Measurements from ENCODE around the gene GSTM1.

GSTM1 gene

DNA sequence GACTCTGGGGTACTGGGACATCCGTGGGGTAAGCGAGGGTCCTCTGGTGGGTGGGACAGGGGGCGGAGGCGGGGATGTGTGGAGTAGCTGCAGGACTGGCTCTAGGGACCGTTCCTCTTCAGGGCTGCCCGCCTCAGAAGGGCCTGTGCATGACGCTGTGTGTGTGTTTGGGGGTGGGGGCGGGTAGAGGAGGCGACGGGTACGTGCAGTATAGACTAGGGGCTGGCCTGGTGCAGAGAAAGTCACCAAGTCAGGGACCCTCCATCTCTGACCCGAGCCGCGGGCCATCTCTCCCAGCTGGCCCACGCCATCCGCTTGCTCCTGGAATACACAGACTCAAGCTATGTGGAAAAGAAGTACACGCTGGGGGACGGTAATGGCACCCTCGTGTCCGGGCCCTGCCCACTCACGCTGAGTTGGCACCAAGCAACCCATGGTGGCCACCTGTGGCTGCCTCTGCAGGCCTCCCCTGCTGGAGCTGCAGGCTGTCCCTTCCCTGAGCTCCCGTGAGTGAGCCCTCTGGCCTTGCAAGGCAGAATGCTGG lies 24.8 kb downstream of the GSTM1 start:
- no peak overlapping the region for H2BK12ac ChIP-seq (ENCODE audit: low read length in 2 of 2)
- no peak for DNase-seq
- peak overlapping the region; percentile 70 for H3K9ac ChIP-seq (ENCODE audit: low read length)
- H3K4me2 ChIP-seq (ENCODE audit: low read length, poor library complexity, severe bottlenecking), result no peak overlapping the region
- no peak overlapping the region for H3K18ac ChIP-seq (ENCODE audit: low read depth in 1 of 2, low read length in 2 of 2)
- H3K27ac ChIP-seq (ENCODE audit: low read length, poor library complexity, severe bottlenecking), result no peak overlapping the region
- no peak overlapping the region for H4K91ac ChIP-seq (ENCODE audit: low read length)
- no peak overlapping the region for H3K23ac ChIP-seq (ENCODE audit: low read length in 2 of 2)
- 93% methylated on average over 22 of the region's 22 CpGs for WGBS
- H2BK5ac ChIP-seq (ENCODE audit: low read depth, low read length, poor library complexity, severe bottlenecking), result no peak overlapping the region
- no peak overlapping the region for H2AK5ac ChIP-seq (ENCODE audit: low read length, severe bottlenecking)
- no peak overlapping the region for H3K14ac ChIP-seq (ENCODE audit: low read length in 2 of 2)
- H3K79me1 ChIP-seq (replicated peaks; ENCODE audit: low read length, poor library complexity, severe bottlenecking), result no peaks in the 10 kb centered on the region
- no peak overlapping the region for H3K4ac ChIP-seq (ENCODE audit: low read depth in 1 of 2, low read length in 2 of 2)
- peaks cover 8% of the 10 kb centered on the region for H3K9me3 ChIP-seq (ENCODE audit: control insufficient read depth, low read length)
- H3K36me3 ChIP-seq (ENCODE audit: control insufficient read depth in 1 of 2, insufficient read depth in 2 of 2, low read depth in 1 of 2, low read length in 2 of 2), result no peaks in the 10 kb centered on the region
- H2AFZ ChIP-seq (ENCODE audit: low read depth, low read length), result no peak overlapping the region
- no peak overlapping the region for H2BK120ac ChIP-seq (ENCODE audit: low read depth, low read length)
- no peak overlapping the region for H2BK15ac ChIP-seq (ENCODE audit: low read depth, poor library complexity, severe bottlenecking)
- no peak overlapping the region for H4K8ac ChIP-seq (ENCODE audit: low read length)
- peak overlapping the region in 1 of 2 experiments; percentile 69 for H3K4me3 ChIP-seq (ENCODE audit: insufficient read depth in 1 of 2, low read depth in 1 of 2, low read length in 2 of 2)
- peaks cover 2% of the 10 kb centered on the region for H3K4me1 ChIP-seq (ENCODE audit: control insufficient read depth, insufficient read depth, low read depth, low read length)
- peaks cover 2 to 3% of the 10 kb centered on the region in 2 experiments for H3K27me3 ChIP-seq (ENCODE audit: control insufficient read depth in 1 of 2, insufficient read depth in 1 of 2, low read length in 2 of 2)

DNA sequence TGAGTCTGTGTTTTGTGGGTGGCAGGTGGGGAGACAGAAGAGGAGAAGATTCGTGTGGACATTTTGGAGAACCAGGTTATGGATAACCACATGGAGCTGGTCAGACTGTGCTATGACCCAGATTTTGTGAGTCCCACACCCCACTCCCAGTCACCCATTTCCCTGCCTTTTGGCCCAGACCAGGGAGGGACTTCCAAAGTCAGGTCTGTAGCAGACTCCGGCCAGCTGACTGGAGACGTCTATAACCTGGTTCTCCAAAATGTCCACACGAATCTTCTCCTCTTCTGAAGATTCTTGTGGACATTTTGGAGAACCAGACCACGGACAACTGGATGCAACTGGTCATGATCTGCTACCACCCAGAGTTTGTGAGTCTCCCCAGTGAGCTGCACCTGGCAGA lies 26.0 kb downstream of the GSTM1 start:
- no peak for DNase-seq
- Histone ChIP-seq H3K9me3 (ENCODE audit: control insufficient read depth, low read length) (peaks cover 4% of the 10 kb centered on the region), H3K27ac (ENCODE audit: low read length, poor library complexity, severe bottlenecking) (no peak overlapping the region), H3K4me2 (ENCODE audit: low read length, poor library complexity, severe bottlenecking) (no peak overlapping the region), H3K18ac (ENCODE audit: low read depth in 1 of 2, low read length in 2 of 2) (no peak overlapping the region), H2BK5ac (ENCODE audit: low read depth, low read length, poor library complexity, severe bottlenecking) (no peak overlapping the region), H2BK12ac (ENCODE audit: low read length in 2 of 2) (no peak overlapping the region), H2AFZ (ENCODE audit: low read depth, low read length) (no peak overlapping the region), H3K27me3 (ENCODE audit: control insufficient read depth in 1 of 2, insufficient read depth in 1 of 2, low read length in 2 of 2) (peaks cover 2 to 3% of the 10 kb centered on the region in 2 experiments), H4K8ac (ENCODE audit: low read length) (no peak overlapping the region), H3K14ac (ENCODE audit: low read length in 2 of 2) (no peak overlapping the region), H2BK15ac (ENCODE audit: low read depth, poor library complexity, severe bottlenecking) (no peak overlapping the region), H3K79me1 (replicated peaks; ENCODE audit: low read length, poor library complexity, severe bottlenecking) (no peaks in the 10 kb centered on the region), H2BK120ac (ENCODE audit: low read depth, low read length) (no peak overlapping the region), H3K4me1 (ENCODE audit: control insufficient read depth, insufficient read depth, low read depth, low read length) (peaks cover 3% of the 10 kb centered on the region), H4K91ac (ENCODE audit: low read length) (no peak overlapping the region), H3K36me3 (ENCODE audit: control insufficient read depth in 1 of 2, insufficient read depth in 2 of 2, low read depth in 1 of 2, low read length in 2 of 2) (no peaks in the 10 kb centered on the region), H3K9ac (ENCODE audit: low read length) (no peak overlapping the region), H3K4me3 (ENCODE audit: insufficient read depth in 1 of 2, low read depth in 1 of 2, low read length in 2 of 2) (no peak overlapping the region), H2AK5ac (ENCODE audit: low read length, severe bottlenecking) (no peak overlapping the region), H3K23ac (ENCODE audit: low read length in 2 of 2) (no peak overlapping the region), H3K4ac (ENCODE audit: low read depth in 1 of 2, low read length in 2 of 2) (no peak overlapping the region)
- 85% methylated on average over 5 of the region's 5 CpGs for WGBS

DNA sequence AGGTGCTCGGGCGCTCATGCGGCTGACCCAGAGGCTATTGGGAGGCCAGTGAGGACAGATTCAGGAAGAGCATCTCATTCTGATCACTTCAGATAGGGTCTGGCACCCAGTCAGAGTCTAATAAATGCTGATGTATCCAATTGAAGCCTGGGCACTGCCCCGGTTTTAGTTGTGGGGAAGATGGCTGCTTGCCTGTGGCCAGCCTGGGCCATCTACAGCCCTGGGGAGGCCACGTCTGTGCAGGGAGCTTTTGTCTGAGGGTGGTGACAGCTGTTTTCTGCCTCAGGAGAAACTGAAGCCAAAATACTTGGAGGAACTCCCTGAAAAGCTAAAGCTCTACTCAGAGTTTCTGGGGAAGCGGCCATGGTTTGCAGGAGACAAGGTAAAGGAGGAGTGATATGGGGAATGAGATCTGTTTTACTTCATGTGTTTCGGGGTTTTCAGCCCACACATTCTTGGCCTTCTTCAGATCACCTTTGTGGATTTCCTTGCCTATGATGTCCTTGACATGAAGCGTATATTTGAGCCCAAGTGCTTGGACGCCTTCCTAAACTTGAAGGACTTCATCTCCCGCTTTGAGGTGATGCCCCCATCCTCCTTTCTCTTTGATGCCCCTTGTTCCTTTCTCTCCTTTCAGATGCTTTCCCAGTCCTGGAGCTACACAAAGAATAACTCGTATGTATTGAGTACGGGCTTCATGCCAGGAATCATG lies 27.2 kb downstream of the GSTM1 start:
- no peak overlapping the region for H2BK120ac ChIP-seq (ENCODE audit: low read depth, low read length)
- no peak overlapping the region for H3K4me2 ChIP-seq (ENCODE audit: low read length, poor library complexity, severe bottlenecking)

DNA sequence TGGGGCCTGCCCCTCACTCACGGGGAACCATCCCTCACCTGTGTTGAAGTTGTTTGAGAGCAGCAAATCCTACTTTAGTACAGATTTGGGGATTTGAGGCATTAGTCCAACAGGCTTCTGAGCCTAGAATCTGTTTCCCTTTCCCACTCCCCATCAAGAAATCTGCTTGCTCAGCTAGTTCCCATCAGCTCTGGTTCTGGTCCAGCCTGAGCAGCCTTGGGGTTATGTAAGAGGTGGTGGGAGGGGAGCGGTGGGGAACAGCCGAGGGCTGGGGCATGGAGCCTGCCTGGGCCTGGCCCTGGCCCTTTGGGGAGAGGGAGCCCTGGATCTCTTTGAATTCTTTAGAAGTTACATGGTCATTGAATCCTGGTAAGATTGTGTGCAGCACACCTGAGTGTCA lies 28.5 kb downstream of the GSTM1 start:
- WGBS, result 88% methylated on average over 2 of the region's 3 CpGs
- H3K36me3 ChIP-seq (ENCODE audit: control insufficient read depth in 1 of 2, insufficient read depth in 2 of 2, low read depth in 1 of 2, low read length in 2 of 2), result no peaks in the 10 kb centered on the region
- no peaks in the 10 kb centered on the region for H3K9me3 ChIP-seq (ENCODE audit: control insufficient read depth, low read length)
- no peak overlapping the region for H4K91ac ChIP-seq (ENCODE audit: low read length)
- peaks cover 2 to 3% of the 10 kb centered on the region in 2 experiments for H3K27me3 ChIP-seq (ENCODE audit: control insufficient read depth in 1 of 2, insufficient read depth in 1 of 2, low read length in 2 of 2)
- H3K9ac ChIP-seq (ENCODE audit: low read length), result no peak overlapping the region
- H3K14ac ChIP-seq (ENCODE audit: low read length in 2 of 2), result no peak overlapping the region
- H3K23ac ChIP-seq (ENCODE audit: low read length in 2 of 2), result no peak overlapping the region
- peak overlapping the region; percentile 84 for H2BK15ac ChIP-seq (ENCODE audit: low read depth, poor library complexity, severe bottlenecking)
- no peaks in the 10 kb centered on the region for H3K79me1 ChIP-seq (replicated peaks; ENCODE audit: low read length, poor library complexity, severe bottlenecking)
- H2BK120ac ChIP-seq (ENCODE audit: low read depth, low read length), result no peak overlapping the region
- no peak overlapping the region for H3K4ac ChIP-seq (ENCODE audit: low read depth in 1 of 2, low read length in 2 of 2)
- H2BK5ac ChIP-seq (ENCODE audit: low read depth, low read length, poor library complexity, severe bottlenecking), result no peak overlapping the region
- no peak overlapping the region for H2AK5ac ChIP-seq (ENCODE audit: low read length, severe bottlenecking)
- H4K8ac ChIP-seq (ENCODE audit: low read length), result no peak overlapping the region
- peaks cover 3% of the 10 kb centered on the region for H3K4me1 ChIP-seq (ENCODE audit: control insufficient read depth, insufficient read depth, low read depth, low read length)
- no peak overlapping the region for H2AFZ ChIP-seq (ENCODE audit: low read depth, low read length)
- H3K4me2 ChIP-seq (ENCODE audit: low read length, poor library complexity, severe bottlenecking), result no peak overlapping the region
- no peak overlapping the region for H3K4me3 ChIP-seq (ENCODE audit: insufficient read depth in 1 of 2, low read depth in 1 of 2, low read length in 2 of 2)
- no peak overlapping the region for H2BK12ac ChIP-seq (ENCODE audit: low read length in 2 of 2)
- no peak overlapping the region for H3K27ac ChIP-seq (ENCODE audit: low read length, poor library complexity, severe bottlenecking)
- H3K18ac ChIP-seq (ENCODE audit: low read depth in 1 of 2, low read length in 2 of 2), result no peak overlapping the region
- no peak for DNase-seq

More for the DNA sequence above, 27.2 kb downstream of the GSTM1 start:
- peaks cover 3% of the 10 kb centered on the region for H3K4me1 ChIP-seq (ENCODE audit: control insufficient read depth, insufficient read depth, low read depth, low read length)
- H4K8ac ChIP-seq (ENCODE audit: low read length), result no peak overlapping the region
- H3K4ac ChIP-seq (ENCODE audit: low read depth in 1 of 2, low read length in 2 of 2), result no peak overlapping the region
- H3K36me3 ChIP-seq (ENCODE audit: control insufficient read depth in 1 of 2, insufficient read depth in 2 of 2, low read depth in 1 of 2, low read length in 2 of 2), result no peaks in the 10 kb centered on the region
- no peak overlapping the region for H2AK5ac ChIP-seq (ENCODE audit: low read length, severe bottlenecking)
- H3K23ac ChIP-seq (ENCODE audit: low read length in 2 of 2), result no peak overlapping the region
- H2BK15ac ChIP-seq (ENCODE audit: low read depth, poor library complexity, severe bottlenecking), result no peak overlapping the region
- no peak overlapping the region for H4K91ac ChIP-seq (ENCODE audit: low read length)
- H2AFZ ChIP-seq (ENCODE audit: low read depth, low read length), result no peak overlapping the region
- H3K79me1 ChIP-seq (replicated peaks; ENCODE audit: low read length, poor library complexity, severe bottlenecking), result no peaks in the 10 kb centered on the region
- H2BK12ac ChIP-seq (ENCODE audit: low read length in 2 of 2), result no peak overlapping the region
- H3K27ac ChIP-seq (ENCODE audit: low read length, poor library complexity, severe bottlenecking), result no peak overlapping the region
- DNase-seq, result no peak
- 91% methylated on average over 12 of the region's 12 CpGs for WGBS
- H3K9ac ChIP-seq (ENCODE audit: low read length), result no peak overlapping the region
- H3K14ac ChIP-seq (ENCODE audit: low read length in 2 of 2), result no peak overlapping the region
- H2BK5ac ChIP-seq (ENCODE audit: low read depth, low read length, poor library complexity, severe bottlenecking), result no peak overlapping the region
- H3K18ac ChIP-seq (ENCODE audit: low read depth in 1 of 2, low read length in 2 of 2), result no peak overlapping the region
- H3K4me3 ChIP-seq (ENCODE audit: insufficient read depth in 1 of 2, low read depth in 1 of 2, low read length in 2 of 2), result no peak overlapping the region
- peaks cover 2 to 3% of the 10 kb centered on the region in 2 experiments for H3K27me3 ChIP-seq (ENCODE audit: control insufficient read depth in 1 of 2, insufficient read depth in 1 of 2, low read length in 2 of 2)
- no peaks in the 10 kb centered on the region for H3K9me3 ChIP-seq (ENCODE audit: control insufficient read depth, low read length)

Measured in mesenchymal stem cell (in vitro differentiated cells and primary cell).